ENCODE results near the gene TMEM134.

TMEM134 gene

GRCh38 chr11:67418476-67419281, 50.4 kb downstream of the TMEM134 start:
- H3K36me3 ChIP-seq: no peaks in the 10 kb centered on the region
- no peaks in the 10 kb centered on the region for H3K27me3 ChIP-seq
- H3K9me3 ChIP-seq: no peaks in the 10 kb centered on the region
- peaks cover 5 to 65% (median 54%) of the 10 kb centered on the region in 4 donors for H3K4me1 ChIP-seq
- peak overlapping the region; percentile 93 to 95 for H3K27ac ChIP-seq
- no peak for DNase-seq
- intact Hi-C loops (cut with DNase I; ENCODE audit: low total_unique reads): no loop called here
- no peak overlapping the region for H3K4me3 ChIP-seq
- no peak for TF ChIP-seq CTCF (IDR thresholded peaks at IDR 0.05)

- Histone ChIP-seq H3K27ac (peak overlapping the region; percentile 93 to 95), H3K4me3 (no peak overlapping the region)
Measured at GRCh38 chr11:67417425-67417824, 51.6 kb downstream of the TMEM134 start.

GRCh38 chr11:67416416-67417335, 52.4 kb downstream of the TMEM134 start:
- H3K27ac ChIP-seq: peak overlapping the region; percentile 93 to 95
- no peak for TF ChIP-seq CTCF (IDR thresholded peaks at IDR 0.05)
- no peak overlapping the region for H3K4me3 ChIP-seq
- intact Hi-C loops (cut with DNase I; ENCODE audit: low total_unique reads): no loop called here
- H3K9me3 ChIP-seq: no peaks in the 10 kb centered on the region
- no peaks in the 10 kb centered on the region for H3K36me3 ChIP-seq
- DNase-seq: peak; percentile 57 to 83
- peaks cover 0 to 11% of the 10 kb centered on the region in 2 donors for H3K27me3 ChIP-seq
- peaks cover 5 to 65% (median 54%) of the 10 kb centered on the region in 4 donors for H3K4me1 ChIP-seq

More at GRCh38 chr11:67417425-67417824, 51.6 kb downstream of the TMEM134 start:
- H3K4me1 ChIP-seq: peaks cover 5 to 65% (median 54%) of the 10 kb centered on the region in 4 donors
- DNase-seq: no peak
- intact Hi-C loops (cut with DNase I; ENCODE audit: low total_unique reads): no loop called here
- no peaks in the 10 kb centered on the region for H3K9me3 ChIP-seq
- TF ChIP-seq CTCF (IDR thresholded peaks at IDR 0.05): no peak
- no peaks in the 10 kb centered on the region for H3K36me3 ChIP-seq
- peaks cover 0 to 3% of the 10 kb centered on the region in 2 donors for H3K27me3 ChIP-seq

- H3K36me3 ChIP-seq: no peaks in the 10 kb centered on the region
- H3K4me3 ChIP-seq: peak within 1 kb of the TSS; percentile 46 to 57
- peak within 1 kb of the TSS; percentile 93 to 95 for H3K27ac ChIP-seq
- no peak for TF ChIP-seq CTCF (IDR thresholded peaks at IDR 0.05)
- DNase-seq: no peak
- peaks cover 5 to 60% (median 51%) of the 10 kb centered on the region in 4 donors for H3K4me1 ChIP-seq
- no peaks in the 10 kb centered on the region for H3K9me3 ChIP-seq
- H3K27me3 ChIP-seq: peaks cover 0 to 21% of the 10 kb centered on the region in 2 donors
- intact Hi-C loops (cut with DNase I; ENCODE audit: low total_unique reads): no loop called here
Measured at GRCh38 chr11:67415501-67416304, 53.3 kb downstream of the TMEM134 start, which contains the start of gene CARNS1. Gene CARNS1 (plus strand): TSS chr11:67415678. CDS start chr11:67416200, 522 bp downstream.

Measured in tibial artery (tissue), 4 donors.